Stimulated activated CD4-positive, alpha-beta T cell treated with anti-CD3 and anti-CD28 coated beads, Interleukin-12 subunit alpha, Interleukin-12 subunit beta, amount 100 ng/mL, for 4 hours (primary cell): ENCODE results near the gene ZNF320.
A peak's percentile ranks its signal among the peaks of the same experiment; 100 is the strongest.
"Not testable (repeated sequence)": the region's sequence is repeated elsewhere in the genome, so short reads cannot be mapped to it uniquely, and the experiment has no call there.

Experiments
- DNase-seq: peaks from one replicate; pipeline ENCODE4 v3.0.0-alpha.2; 2020

ZNF320 gene

DNA sequence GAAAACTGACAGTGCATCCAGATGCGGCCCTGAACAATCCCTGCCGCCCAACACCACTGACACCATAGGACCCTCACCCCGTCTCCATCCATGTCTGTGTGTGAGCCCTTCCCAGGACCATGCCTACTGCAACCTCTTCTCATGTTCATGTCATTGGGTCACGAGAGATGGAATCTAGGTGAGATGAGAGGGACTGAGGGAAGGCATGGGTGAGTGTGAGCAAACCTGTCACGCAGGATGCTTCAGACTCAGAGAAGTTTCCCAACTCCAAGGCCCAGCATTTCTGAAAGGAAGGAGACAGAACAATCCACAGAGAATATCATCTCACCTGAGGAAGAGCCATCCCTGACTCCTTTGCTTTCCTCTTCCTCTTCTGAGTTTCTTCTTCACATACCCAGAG lies 20.1 kb upstream of the ZNF320 start:
- no peak for DNase-seq

- DNase-seq, result no peak
Measured at GRCh38 chr19:52910648-52911047, 13.2 kb upstream of the ZNF320 start.

GRCh38 chr19:52904052-52904780 lies 6.8 kb upstream of the ZNF320 start:
- not testable (repeated sequence) for DNase-seq

DNA sequence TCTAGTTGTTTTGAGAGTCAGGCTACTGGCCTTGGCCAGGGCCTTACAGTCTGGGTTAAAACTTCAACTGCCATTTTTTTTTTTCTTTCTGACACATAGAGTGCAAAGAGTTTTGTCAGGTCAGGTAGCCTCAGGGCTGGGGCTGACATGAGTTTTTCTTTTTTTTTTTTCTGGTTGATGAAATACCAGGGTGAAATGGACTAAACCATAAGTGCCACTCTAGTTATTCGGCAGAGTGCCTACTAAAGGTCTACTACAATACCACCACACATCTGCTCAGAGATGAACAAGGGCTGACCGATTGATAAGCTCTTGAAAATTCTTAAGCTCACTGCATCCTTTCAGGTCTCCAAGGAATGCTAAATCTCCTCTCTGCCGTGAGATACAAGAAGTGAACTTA lies 4.4 kb upstream of the ZNF320 start:
- DNase-seq, result no peak

DNA sequence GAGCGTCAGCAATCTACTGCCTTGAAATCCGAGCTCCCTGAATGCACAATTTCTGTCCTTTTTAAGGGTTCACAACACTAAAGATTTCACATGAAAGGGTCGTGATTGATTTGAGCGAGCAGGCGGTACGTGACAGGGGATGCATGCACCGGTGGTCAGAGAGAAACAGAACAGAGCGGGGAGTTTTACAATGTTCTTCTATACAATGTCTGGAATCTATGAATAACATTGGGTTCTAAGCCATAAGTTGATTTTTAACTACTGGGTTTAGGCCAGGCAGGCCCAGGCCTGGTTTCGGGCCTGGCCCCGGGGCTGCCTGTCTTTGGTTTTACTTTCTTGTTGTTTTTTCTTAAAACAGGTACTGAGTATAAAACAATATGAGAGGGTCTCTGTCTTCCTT lies 1.2 kb upstream of the ZNF320 start:
- DNase-seq, result not testable (repeated sequence)

DNA sequence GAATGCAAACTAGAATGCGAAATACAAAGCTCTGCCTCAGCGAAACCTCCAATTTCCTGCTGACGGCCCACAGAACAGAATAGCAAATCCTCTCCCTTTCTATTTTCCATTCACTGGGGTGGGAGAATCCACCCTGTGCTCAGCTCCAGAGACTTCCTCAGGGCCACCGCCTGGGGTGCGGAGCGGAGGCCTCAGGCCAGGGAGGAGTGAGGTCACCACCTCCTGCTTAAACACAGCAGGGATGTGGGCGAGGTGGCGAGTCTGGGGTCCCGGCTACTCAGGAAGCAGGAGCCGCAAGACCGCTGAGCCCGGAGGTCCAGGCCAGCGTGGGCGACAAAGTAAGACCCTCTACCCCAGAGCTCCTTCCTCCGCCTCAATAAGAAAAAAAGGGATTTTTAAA lies 666 bp upstream of the ZNF320 start:
- DNase-seq, result no peak

DNA sequence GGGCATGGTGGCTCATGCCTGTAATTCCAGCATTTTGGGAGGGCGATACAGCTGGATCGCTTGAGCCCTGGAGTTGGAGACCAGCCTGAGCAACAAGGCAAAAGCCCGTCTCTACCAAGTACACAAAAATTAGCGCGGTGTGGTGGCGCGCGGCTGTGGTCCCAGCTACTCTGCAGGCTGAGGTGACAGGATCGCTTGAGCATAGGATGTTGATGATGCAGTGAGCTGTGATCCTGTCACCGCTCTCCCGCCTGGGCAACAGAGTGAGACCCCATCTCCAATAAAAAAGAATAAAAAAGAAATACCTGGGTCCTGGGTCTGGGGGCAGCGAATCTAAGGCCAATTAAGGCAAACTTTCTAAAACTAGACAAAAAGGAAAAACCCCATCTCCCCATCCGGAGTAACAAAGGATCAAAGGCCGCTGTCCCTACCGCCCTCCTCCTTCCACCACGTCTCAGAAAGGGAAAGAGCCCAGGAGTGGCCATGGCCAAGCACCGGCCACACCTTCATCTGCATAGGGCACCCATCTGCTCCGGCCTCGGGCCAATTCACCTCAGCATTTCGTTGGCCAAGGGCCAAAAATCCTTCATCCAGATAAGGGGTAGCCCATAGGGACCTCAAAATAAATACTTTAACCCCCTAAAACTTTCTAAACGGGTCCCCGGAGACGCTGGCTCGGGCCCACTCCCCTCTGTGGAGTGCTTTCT lies 851 bp downstream of the ZNF320 start:
- peak; percentile 2 for DNase-seq

DNA sequence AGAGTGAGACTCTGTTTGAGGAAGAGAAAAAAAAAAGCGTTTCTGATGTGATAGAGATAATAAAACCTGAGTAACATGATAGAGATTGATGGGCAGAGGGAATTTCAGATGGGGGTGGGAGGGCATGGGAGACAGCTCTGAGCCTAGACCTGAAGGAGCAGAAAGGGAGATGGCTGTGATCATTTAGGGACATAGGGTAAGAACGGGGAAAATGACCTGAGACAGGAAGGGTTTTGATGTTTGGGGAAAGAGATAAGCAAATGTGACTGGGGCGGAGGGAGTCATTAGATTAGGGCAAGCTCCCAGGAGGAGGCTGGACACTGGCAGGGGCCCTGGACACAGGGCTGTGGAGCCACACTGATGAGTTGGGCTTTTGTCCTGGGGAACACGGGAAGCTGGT lies 6.1 kb downstream of the ZNF320 start:
- DNase-seq, result no peak

DNA sequence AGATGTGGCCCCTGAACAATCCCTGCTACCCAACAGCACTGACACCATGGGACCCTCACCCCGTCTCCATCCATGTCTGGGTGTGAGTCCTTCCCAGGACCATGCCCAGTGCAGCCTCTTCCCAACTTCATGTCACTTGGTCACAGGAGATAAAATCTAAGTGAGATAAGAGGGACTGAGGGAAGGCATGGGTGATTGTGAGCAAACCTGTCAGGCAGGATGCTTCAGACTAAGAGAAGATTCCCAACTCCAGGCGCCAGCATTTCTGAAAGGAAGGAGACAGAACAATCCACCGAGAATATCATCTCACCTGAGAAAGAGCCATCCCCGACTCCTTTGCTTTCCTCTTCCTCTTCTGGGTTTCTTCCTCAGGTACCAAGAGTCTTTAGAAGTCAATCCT lies 7.5 kb downstream of the ZNF320 start:
- DNase-seq, result no peak

DNA sequence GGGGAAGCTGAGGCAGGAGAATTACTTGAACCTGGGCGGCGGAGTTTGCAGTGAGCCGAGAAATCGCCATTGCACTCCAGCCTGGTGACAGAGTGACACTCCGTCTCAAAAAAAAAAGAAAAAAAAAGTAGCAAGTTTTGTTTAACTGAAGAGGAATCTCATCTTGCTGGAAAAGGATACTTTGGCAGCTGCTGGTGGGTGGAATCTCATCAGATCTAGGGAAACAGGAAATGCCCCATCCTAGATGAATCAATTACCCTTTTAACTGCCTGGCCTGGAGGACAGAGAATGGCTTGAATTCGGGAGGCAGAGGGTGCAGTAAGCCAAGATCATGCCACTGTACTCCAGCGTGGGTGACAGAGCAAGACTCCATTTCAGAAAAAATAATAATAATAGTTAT lies 8.4 kb downstream of the ZNF320 start:
- no peak for DNase-seq

DNA sequence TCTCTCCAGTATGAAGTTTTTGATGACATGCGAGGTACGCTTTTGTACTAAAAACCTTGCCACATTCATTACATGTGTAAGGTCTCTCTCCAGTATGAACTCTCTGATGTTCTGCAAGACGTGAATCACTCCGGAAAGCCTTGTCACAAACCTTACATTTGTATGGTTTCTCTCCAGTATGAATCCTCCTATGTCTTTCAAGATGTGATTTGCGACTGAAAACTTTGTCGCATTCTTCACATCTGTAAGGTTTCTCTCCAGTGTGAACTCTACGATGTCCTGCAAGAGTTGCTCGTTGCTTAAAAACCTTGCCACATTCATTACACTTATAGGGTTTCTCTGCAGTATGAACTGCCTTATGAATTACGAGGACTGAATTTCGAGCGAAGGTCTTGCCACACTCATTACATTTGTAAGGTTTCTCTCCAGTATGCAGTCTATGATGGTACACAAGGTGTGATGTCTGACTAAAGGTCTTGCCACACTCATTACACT lies 16.5 kb downstream of the ZNF320 start:
- DNase-seq, result no peak

DNA sequence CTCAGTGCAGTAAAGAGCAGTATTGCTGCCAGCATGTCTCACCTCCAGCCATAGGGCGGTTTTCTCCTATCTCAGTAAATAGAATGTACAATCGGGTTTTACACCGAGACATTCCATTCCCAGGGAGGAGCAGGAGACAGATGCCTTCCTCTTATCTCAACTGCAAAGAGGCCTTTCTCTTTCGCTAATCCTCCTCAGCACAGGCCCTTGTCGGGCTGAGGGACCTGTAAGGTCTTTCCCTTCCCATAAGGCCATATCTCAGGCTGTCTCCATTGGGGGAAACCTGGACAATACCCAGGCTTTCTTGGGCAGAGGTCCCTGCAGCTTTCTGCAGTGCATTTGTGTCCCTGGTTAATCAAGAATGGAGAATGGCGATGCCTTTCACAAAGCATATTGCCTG lies 24.4 kb downstream of the ZNF320 start:
- DNase-seq, result not testable (repeated sequence)

- DNase-seq, result no peak
Measured at GRCh38 chr19:52871466-52871865, 26.0 kb downstream of the ZNF320 start.

- not testable (repeated sequence) for DNase-seq
Measured at GRCh38 chr19:52868031-52868430, 29.4 kb downstream of the ZNF320 start.

- peak; percentile 59 for DNase-seq
Measured at GRCh38 chr19:52857378-52858191, 39.9 kb downstream of the ZNF320 start, which contains the start of gene ZNF468. Gene ZNF468 (minus strand): TSS chr19:52857619. CDS start chr19:52854272, 3,347 bp downstream.

- not testable (repeated sequence) for DNase-seq
Measured at GRCh38 chr19:52856540-52857377, 40.7 kb downstream of the ZNF320 start.
